ENCODE data around the gene RAB40C. TPM values are rescaled to one million over a fixed set of nuclear protein-coding genes. Genes with fewer than 3 reads are reported as not detected.

The RAB40C gene
- total RNA-seq, 2 donors from 2014 or later: 9.9 to 13.5 TPM

DNA sequence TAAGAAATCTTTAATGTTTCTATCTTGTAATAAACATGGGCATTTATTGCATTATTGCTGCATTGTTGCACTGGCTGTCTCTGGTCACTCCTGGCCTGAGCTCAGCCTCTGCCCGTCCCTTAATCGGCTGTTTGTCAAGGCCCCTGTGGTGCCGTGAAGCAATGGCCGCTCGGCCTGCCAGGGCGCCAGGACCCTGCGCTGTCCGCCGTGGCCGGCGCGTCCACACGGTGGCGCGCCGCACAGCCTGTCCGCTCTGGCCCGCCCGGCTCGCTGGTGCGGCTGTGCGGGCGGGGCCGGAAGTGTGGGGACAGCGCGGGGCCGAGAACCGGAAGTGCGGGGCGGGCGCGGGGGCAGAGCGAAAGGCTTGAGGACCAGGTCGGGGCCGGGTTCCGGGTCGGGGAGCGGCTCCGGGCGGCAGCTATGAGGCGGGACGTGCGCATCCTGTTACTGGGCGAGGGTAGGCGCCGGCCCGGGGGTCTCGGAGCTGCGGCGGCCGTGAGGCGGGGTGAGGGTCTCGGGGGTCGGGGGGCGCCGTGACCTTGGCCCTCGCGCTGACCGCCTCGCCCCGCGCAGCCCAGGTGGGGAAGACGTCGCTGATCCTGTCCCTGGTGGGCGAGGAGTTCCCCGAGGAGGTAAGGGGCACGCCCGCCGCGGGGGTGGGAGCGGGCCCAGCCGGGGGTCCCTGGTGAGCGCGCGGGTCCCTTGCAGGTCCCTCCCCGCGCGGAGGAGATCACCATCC, 78.1 kb downstream of the RAB40C start, which contains the start of gene RHOT2:
Gene RHOT2, plus strand, starts transcription at position 353 of the 739 bp plus-strand sequence. Its CDS starts 68 bp downstream, at position 421.
- intact Hi-C loops (cut with DNase I): loop anchor here in 1 of 2 donors (5.0 kb wide), 1 partner anchor 86 kb away; no protein-coding TSS in a partner anchor
- DNase-seq (peak; percentile 95), ATAC-seq (peak; percentile 92 to 97)

DNA sequence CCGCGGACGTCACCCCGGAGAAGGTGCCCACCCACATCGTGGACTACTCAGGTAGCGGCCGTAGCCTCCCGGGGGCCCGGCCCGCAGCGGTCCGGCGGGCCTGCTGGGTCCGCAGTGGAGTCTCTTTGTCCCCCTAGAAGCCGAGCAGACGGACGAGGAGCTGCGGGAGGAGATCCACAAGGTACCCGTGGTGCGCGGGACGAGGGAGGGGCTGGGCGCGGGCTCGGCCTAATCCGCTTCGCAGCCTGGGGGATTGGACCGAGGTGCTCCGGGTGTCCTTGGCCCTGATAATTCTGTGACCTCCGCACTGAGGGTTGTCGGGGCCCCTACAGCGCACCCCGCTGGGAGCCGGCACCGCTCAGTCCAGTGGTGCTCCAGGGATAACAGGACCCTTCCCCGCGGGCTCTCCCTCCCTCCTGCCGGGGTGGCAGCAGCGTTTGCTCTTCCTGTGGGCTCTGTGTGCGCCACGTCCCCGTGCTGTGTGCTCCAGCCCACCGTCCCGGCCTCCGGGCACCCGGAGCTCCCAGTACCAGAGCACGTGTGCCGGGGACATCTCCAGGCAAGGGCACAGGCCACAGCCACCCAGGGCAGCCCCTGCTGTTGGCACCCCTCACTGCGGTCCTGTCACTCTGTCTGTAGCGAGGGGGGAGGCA, 78.8 kb downstream of the RAB40C start:
- intact Hi-C loops (cut with DNase I): loop anchor here in 1 of 2 donors (5.0 kb wide), 1 partner anchor 86 kb away; no protein-coding TSS in a partner anchor
- DNase-seq: no peak
- ATAC-seq: peak; percentile 3 to 11

GRCh38 chr16:669666-670065, 79.8 kb downstream of the RAB40C start:
- ATAC-seq: no peak
- intact Hi-C loops (cut with DNase I): loop anchor here in 1 of 2 donors (5.0 kb wide), 1 partner anchor 87 kb away; no protein-coding TSS in a partner anchor

DNA sequence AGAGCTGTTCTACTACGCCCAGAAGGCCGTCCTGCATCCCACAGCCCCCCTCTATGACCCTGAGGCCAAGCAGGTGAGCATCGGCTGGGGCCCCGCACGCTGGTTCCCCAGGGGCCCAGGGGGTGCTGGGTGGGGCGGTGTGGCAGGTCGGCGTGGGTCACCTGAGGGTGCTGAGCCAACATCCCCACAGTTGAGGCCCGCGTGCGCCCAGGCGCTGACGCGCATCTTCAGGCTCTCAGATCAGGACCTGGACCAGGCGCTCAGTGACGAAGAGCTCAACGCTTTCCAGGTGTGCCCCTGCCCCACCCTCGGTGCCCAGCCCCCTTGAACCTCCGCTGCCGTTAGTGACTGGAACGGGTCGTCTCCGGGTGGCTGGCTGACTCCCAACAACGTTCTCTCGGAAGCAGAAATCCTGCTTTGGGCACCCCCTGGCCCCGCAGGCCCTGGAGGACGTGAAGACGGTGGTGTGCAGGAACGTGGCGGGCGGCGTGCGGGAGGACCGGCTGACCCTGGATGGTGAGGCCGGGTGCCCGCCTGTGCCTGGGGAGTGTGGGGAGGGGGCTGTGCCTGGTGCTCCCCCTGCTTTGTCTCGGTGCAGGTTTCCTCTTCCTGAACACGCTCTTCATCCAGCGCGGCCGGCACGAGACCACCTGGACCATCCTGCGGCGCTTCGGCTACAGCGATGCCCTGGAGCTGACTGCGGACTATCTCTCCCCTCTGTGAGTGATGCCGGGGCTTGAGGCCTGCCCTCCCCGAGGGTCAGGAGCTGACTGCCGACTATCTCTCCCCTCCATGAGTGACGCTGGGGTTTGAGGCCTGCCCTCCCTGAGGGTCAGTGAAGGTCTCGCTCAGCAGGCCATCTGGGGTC, 80.9 kb downstream of the RAB40C start:
- intact Hi-C loops (cut with DNase I): no loop called here
- DNase-seq: no peak
- ATAC-seq: no peak

More at GRCh38 chr16:669666-670065, 79.8 kb downstream of the RAB40C start:
- DNase-seq: no peak

GRCh38 chr16:671353-672131, 81.7 kb downstream of the RAB40C start:
- intact Hi-C loops (cut with DNase I): no loop called here
- ATAC-seq (no peak), DNase-seq (no peak)

DNA sequence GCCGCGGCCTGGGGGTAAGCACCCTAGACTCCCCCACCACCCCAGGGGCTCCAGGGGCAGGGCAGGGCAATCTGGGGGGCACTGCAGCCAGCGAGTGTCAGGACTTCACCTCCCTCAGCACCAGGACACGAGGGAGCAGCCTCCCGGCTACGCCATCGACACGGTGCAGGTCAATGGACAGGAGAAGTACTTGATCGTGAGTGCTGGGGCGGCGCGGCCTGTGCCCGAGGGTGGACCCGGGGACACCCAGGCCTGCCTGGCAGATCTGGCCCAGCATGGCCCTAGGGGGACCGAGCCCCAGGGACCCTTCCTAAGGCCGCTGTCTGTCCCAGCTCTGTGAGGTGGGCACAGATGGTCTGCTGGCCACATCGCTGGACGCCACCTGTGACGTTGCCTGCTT, 82.5 kb downstream of the RAB40C start:
- DNase-seq (no peak), ATAC-seq (no peak)
- intact Hi-C loops (cut with DNase I): no loop called here

DNA sequence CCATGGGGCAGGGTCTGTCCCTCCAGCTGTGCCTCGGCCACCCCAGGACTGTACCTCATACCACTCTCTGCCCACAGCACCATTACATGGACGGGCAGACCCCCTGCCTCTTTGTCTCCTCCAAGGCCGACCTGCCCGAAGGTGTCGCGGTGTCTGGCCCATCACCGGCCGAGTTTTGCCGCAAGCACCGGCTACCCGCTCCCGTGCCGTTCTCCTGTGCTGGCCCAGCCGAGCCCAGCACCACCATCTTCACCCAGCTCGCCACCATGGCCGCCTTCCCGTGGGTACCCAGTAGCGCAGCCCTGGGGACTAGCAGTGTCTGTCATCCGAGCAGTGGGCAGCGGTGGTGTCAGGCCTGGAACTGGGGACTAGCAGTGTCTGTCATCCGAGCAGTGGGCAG, 83.0 kb downstream of the RAB40C start:
- intact Hi-C loops (cut with DNase I): no loop called here
- DNase-seq (no peak), ATAC-seq (no peak)

- ATAC-seq (no peak), DNase-seq (no peak)
- intact Hi-C loops (cut with DNase I): no loop called here
Observed at GRCh38 chr16:673399-673991, 83.6 kb downstream of the RAB40C start.

- intact Hi-C loops (cut with DNase I): no loop called here
- ATAC-seq (no peak), DNase-seq (no peak)
Observed at GRCh38 chr16:674214-674881, 84.5 kb downstream of the RAB40C start.

- no peak for DNase-seq
- intact Hi-C loops (cut with DNase I): no loop called here
- peak in 1 of 2 donors; percentile 7 for ATAC-seq
Observed at GRCh38 chr16:674968-675883, 85.4 kb downstream of the RAB40C start, which contains the start of gene RHBDL1. RHBDL1 (plus strand) TSS chr16:675671; CDS start chr16:675791, 120 bp downstream.

GRCh38 chr16:675884-676564, 86.2 kb downstream of the RAB40C start:
- ATAC-seq (no peak), DNase-seq (no peak)
- intact Hi-C loops (cut with DNase I): no loop called here

GRCh38 chr16:676565-676902, 86.7 kb downstream of the RAB40C start:
- no peak for DNase-seq
- no peak for ATAC-seq
- intact Hi-C loops (cut with DNase I): no loop called here

GRCh38 chr16:676913-677312, 87.0 kb downstream of the RAB40C start:
- DNase-seq (no peak), ATAC-seq (no peak)
- intact Hi-C loops (cut with DNase I): no loop called here

DNA sequence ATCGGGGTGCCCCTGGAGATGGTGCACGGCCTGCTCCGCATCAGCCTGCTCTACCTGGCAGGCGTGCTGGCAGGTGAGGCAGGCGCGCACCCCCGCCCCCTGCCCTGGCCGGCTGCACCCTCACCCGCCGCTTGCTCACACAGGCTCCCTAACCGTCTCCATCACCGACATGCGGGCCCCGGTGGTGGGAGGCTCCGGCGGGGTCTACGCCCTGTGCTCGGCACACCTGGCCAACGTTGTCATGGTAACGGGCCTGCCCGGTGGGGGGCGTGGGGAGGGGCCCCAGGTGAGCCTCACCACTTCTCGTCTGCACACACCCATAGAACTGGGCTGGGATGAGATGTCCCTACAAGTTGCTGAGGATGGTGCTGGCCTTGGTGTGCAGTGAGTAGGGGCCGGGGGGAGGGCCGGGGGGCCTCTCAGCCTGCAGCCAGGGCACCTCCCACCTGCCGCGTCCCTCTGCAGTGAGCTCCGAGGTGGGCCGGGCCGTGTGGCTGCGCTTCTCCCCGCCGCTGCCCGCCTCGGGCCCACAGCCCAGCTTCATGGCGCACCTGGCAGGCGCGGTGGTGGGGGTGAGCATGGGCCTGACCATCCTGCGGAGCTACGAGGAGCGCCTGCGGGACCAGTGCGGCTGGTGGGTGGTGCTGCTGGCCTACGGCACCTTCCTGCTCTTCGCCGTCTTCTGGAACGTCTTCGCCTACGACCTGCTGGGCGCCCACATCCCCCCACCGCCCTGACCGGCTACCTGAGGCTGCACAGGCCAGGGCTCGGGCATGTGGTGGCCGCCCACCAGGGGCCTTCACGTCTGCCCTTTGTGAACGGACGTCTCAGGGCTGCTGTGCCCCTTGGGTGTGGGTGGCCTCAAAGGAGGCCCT, 87.7 kb downstream of the RAB40C start:
- ATAC-seq (no peak), DNase-seq (no peak)
- intact Hi-C loops (cut with DNase I): no loop called here

- intact Hi-C loops (cut with DNase I): no loop called here
- DNase-seq (no peak), ATAC-seq (no peak)
Observed at GRCh38 chr16:678209-678857, 88.5 kb downstream of the RAB40C start.
